Measurements from ENCODE around the gene MSANTD7. TPM values are rescaled to one million over a fixed set of nuclear protein-coding genes. Genes with fewer than 3 reads are reported as not detected.

The MSANTD7 gene
- total and polyA plus RNA-seq, 2 donors (not counting 1 experiment from before 2014, with no cell fraction given): 6.8 to 15.2 TPM

GRCh38 chr10:14820010-14820774 lies 17.9 kb upstream of the MSANTD7 start:
- Histone ChIP-seq H3K4me2 (replicated peaks; ENCODE audit: low read depth, low read length, poor library complexity, severe bottlenecking) (no peak overlapping the region), H3K4me3 (ENCODE audit: control extremely low read depth in 1 of 5, extremely low read depth in 1 of 5, insufficient read depth in 1 of 5, low read depth in 2 of 5, low read length in 4 of 5) (no peak overlapping the region), H3K9ac (ENCODE audit: low read length) (no peak overlapping the region), H3K36me3 (replicated peaks in 1 of 2; ENCODE audit: control extremely low read depth in 1 of 2, control insufficient read depth in 1 of 2, extremely low read depth in 1 of 2, insufficient read depth in 2 of 2, low read length in 1 of 2) (no peaks in the 10 kb centered on the region), H3K79me2 (ENCODE audit: control insufficient read depth, insufficient read depth, low read length) (no peaks in the 10 kb centered on the region), H2AFZ (ENCODE audit: insufficient read depth, low read depth, low read length, poor library complexity, severe bottlenecking) (peak overlapping the region; percentile 19), H3K4me1 (ENCODE audit: control insufficient read depth in 2 of 2, insufficient read depth in 2 of 2, low read length in 2 of 2) (peaks cover 10% of the 10 kb centered on the region in 2 donors), H3K9me3 (ENCODE audit: control extremely low read depth in 1 of 3, control insufficient read depth in 2 of 3, insufficient read depth in 1 of 3, low read length in 2 of 3) (peaks cover 0 to 7% (median 0%) of the 10 kb centered on the region in 3 donors), H3K27ac (ENCODE audit: low read length in 2 of 2) (no peak overlapping the region), H4K20me1 (ENCODE audit: control insufficient read depth, insufficient read depth, low read length, poor library complexity, severe bottlenecking) (no peaks in the 10 kb centered on the region), H3K27me3 (replicated peaks in 1 of 4; ENCODE audit: control extremely low read depth in 1 of 4, control insufficient read depth in 3 of 4, insufficient read depth in 4 of 4, low read length in 3 of 4) (no peaks in the 10 kb centered on the region)
- WGBS (ENCODE audit: insufficient coverage): 100% methylated on average over 2 of the region's 10 CpGs
- peaks cover 20% of the 10 kb centered on the region for H3K4me1 Mint-ChIP-seq
- intact Hi-C loops (cut with micrococcal nuclease): loop anchor here (5.0 kb wide), 1 partner anchor 163 kb away; no protein-coding TSS in a partner anchor
- no peaks in the 10 kb centered on the region for H3K9me3 Mint-ChIP-seq (ENCODE audit: insufficient read depth)
- H3K27ac Mint-ChIP-seq: peak overlapping the region; percentile 18
- TF ChIP-seq EZH2 (IDR thresholded peaks at IDR 0.05; ENCODE audit: borderline replicate concordance, insufficient read depth, low read depth, low read length, poor library complexity, severe bottlenecking): no peak
- no peak for TF ChIP-seq CTCF (IDR thresholded peaks at IDR 0.05)
- POLR2A ChIA-PET: no interaction called here
- ATAC-seq (ENCODE audit: low read depth): no peak
- CTCF ChIA-PET: interaction anchor here (0.5 to 2.6 kb wide), 5 partner anchors 32 to 291 kb away, joined by 3 to 9 read pairs (median 3); no protein-coding TSS in a partner anchor
- no peak overlapping the region for H3K4me3 Mint-ChIP-seq
- no peaks in the 10 kb centered on the region for H3K27me3 Mint-ChIP-seq
- no peak for DNase-seq

GRCh38 chr10:14820775-14821154 lies 17.3 kb upstream of the MSANTD7 start:
- Histone ChIP-seq H3K4me3 (ENCODE audit: control extremely low read depth in 1 of 5, extremely low read depth in 1 of 5, insufficient read depth in 1 of 5, low read depth in 2 of 5, low read length in 4 of 5) (no peak overlapping the region), H3K79me2 (ENCODE audit: control insufficient read depth, insufficient read depth, low read length) (no peaks in the 10 kb centered on the region), H3K9me3 (ENCODE audit: control extremely low read depth in 1 of 3, control insufficient read depth in 2 of 3, insufficient read depth in 1 of 3, low read length in 2 of 3) (peaks cover 0 to 7% (median 0%) of the 10 kb centered on the region in 3 donors), H3K36me3 (replicated peaks in 1 of 2; ENCODE audit: control extremely low read depth in 1 of 2, control insufficient read depth in 1 of 2, extremely low read depth in 1 of 2, insufficient read depth in 2 of 2, low read length in 1 of 2) (no peaks in the 10 kb centered on the region), H3K27ac (ENCODE audit: low read length in 2 of 2) (no peak overlapping the region), H2AFZ (ENCODE audit: insufficient read depth, low read depth, low read length, poor library complexity, severe bottlenecking) (peak overlapping the region; percentile 19), H3K4me2 (replicated peaks; ENCODE audit: low read depth, low read length, poor library complexity, severe bottlenecking) (no peak overlapping the region), H3K27me3 (replicated peaks in 1 of 4; ENCODE audit: control extremely low read depth in 1 of 4, control insufficient read depth in 3 of 4, insufficient read depth in 4 of 4, low read length in 3 of 4) (no peaks in the 10 kb centered on the region), H3K4me1 (ENCODE audit: control insufficient read depth in 2 of 2, insufficient read depth in 2 of 2, low read length in 2 of 2) (peaks cover 10% of the 10 kb centered on the region in 2 donors), H4K20me1 (ENCODE audit: control insufficient read depth, insufficient read depth, low read length, poor library complexity, severe bottlenecking) (no peaks in the 10 kb centered on the region), H3K9ac (ENCODE audit: low read length) (no peak overlapping the region)
- H3K9me3 Mint-ChIP-seq (ENCODE audit: insufficient read depth): no peaks in the 10 kb centered on the region
- CTCF ChIA-PET: interaction anchor here (0.5 to 4.4 kb wide), 5 partner anchors 32 to 292 kb away, joined by 3 to 71 read pairs (median 3); no protein-coding TSS in a partner anchor
- intact Hi-C loops (cut with micrococcal nuclease): loop anchor here (5.0 kb wide), 1 partner anchor 163 kb away; no protein-coding TSS in a partner anchor
- no peak for ATAC-seq (ENCODE audit: low read depth)
- H3K27ac Mint-ChIP-seq: no peak overlapping the region
- DNase-seq: no peak
- no peak overlapping the region for H3K4me3 Mint-ChIP-seq
- H3K27me3 Mint-ChIP-seq: no peaks in the 10 kb centered on the region
- H3K4me1 Mint-ChIP-seq: peaks cover 23% of the 10 kb centered on the region
- POLR2A ChIA-PET: no interaction called here
- no peak for TF ChIP-seq EZH2 (IDR thresholded peaks at IDR 0.05; ENCODE audit: borderline replicate concordance, insufficient read depth, low read depth, low read length, poor library complexity, severe bottlenecking)
- no peak for TF ChIP-seq CTCF (IDR thresholded peaks at IDR 0.05)
- 67% methylated on average over 3 of the region's 5 CpGs for WGBS (ENCODE audit: insufficient coverage)

Measured in B cell (primary cell).